Measurements from ENCODE around the gene CD4.
A peak's percentile ranks its signal among the peaks of the same experiment; 100 is the strongest.
"Not testable (repeated sequence)": the region's sequence is repeated elsewhere in the genome, so short reads cannot be mapped to it uniquely, and the experiment has no call there.

CD4 gene

DNA sequence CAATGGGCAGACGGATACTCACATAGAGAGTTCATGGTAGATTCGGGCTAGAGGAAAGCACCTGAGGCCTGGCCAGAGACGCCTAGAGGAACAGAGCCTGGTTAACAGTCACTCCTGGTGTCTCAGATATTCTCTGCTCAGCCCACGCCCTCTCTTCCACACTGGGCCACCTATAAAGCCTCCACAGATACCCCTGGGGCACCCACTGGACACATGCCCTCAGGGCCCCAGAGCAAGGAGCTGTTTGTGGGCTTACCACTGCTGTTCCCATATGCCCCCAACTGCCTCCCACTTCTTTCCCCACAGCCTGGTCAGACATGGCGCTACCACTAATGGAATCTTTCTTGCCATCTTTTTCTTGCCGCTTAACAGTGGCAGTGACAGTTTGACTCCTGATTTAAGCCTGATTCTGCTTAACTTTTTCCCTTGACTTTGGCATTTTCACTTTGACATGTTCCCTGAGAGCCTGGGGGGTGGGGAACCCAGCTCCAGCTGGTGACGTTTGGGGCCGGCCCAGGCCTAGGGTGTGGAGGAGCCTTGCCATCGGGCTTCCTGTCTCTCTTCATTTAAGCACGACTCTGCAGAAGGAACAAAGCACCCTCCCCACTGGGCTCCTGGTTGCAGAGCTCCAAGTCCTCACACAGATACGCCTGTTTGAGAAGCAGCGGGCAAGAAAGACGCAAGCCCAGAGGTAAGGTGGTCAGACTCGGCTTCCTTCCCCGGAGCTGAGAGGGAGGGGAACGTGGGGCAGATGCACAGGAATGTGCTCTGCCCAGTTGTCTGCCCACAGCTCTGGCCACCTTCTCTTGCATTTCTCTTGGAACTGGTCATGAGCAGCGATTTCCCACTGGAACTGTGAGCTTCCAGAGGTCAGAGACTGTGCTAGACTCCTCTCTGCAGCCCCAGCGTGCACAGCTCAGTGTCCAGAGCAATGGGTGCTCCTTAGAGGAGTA lies at the start of gene CD4:
CD4 (plus strand) TSS at position 557 of the 953 bp plus-strand sequence. CDS start 10,611 bp downstream, outside the sequence.
- peak in 1 of 2 donors; percentile 80 for DNase-seq

DNA sequence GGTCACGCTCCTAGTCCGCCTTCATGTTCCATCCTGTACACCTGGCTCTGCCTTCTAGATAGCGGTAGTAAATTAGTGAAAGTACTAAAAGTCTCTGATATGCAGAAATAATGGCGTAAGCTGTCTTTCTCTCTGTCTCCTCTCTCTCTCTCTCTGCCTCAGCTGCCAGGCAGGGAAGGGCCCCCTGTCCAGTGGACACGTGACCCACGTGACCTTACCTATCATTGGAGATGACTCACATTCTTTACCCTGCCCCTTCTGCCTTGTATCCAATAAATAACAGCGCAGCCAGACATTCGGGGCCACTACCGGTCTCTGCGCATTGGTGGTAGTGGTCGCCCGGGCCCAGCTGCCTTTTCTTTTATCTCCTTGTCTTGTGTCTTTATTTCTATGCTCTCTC lies 47.2 kb upstream of the CD4 start:
- DNase-seq = not testable (repeated sequence)

DNA sequence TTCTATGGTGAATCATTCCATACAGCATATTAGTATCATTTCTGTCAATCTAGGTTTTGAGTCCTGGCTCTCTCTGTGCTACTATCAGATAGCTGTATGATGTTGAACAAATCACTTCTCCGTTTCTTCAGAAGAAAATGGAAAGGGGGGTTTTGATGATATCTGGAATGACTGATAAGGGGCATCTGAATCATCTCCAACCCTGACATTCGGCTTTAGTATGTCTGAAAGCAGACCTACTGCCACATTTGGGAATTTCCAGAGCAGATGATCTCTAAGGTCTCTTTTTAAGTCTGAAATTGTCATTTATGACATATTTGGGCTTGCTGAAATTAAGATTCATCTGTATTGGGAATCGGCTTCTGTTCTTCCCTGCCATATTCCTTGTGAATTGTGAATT lies 46.5 kb upstream of the CD4 start:
- DNase-seq = no peak

DNA sequence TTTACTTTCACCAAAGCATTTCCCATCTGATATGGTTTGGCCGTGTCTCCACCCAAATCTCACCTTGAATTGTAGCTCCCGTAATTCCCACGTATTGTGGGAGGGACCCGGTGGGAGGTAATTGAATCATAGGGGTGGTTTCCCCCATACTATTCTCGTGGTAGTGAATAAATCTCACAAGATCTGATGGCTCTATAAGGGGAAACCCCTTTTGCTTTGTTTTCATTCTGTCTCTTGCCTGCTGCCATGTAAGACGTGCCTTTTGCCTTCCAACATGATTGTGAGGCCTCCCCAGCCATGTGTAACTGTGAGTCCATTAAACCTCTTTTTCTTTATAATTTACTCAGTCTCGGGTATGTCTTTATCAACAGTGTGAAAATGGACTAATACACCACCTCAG lies 46.0 kb upstream of the CD4 start:
- DNase-seq = not testable (repeated sequence)

DNA sequence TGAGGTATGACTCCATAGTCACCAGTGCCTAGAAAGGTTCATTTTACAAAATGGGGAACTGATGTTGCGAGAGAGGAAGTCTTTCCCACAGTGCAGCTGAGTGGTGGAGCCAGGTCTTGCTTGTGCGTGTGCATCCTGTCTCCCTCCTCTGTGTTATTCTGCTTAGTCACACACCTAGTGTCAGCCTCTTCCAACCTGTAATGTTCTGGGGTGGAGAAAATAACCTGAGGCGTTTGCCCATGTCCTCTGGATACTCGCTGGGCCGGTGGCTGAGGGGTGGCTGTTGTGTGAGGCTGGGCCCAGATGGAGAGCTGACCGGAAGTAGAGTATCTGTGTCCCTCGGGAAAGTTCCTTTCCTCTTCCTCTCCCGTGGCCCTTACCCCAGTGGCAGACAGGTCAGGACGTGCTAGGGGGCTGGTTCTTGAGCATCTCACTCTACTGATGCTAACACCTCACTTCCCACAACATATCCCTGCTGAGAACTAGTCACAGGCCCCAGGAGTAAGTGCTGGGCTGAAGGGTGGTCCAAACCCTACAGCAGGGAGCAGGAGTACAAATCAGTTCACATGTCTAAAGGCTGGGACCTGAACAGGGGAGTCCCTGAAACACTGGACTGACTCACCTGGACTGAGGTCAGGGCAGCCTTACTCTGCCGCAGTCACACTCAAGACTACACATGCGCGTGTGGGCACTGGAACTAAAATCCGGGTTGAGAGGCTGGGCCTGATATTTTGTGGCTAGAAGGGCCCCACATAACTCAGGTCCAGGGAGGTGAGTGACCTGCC lies 43.4 kb upstream of the CD4 start:
- DNase-seq = peak; percentile 32 to 92

DNA sequence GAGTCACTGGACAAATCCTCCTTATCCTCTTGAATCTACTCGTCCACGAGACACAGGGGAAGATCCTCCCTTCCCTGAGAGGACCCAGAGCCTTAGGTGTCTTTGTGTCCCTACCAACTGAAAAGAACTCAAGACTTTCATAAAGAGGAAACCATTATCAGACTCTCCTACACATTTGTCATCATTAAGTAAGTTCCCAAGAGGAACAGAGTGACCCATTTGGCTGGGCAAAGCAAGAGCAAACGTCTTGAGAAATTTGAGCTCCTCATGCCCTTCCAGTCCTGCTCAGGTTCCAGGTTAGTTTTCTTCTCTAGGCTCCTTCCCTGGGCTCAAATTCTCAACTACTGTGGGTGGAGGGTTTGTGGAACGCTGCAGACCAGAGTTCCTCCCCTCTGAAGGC lies 42.1 kb upstream of the CD4 start:
- DNase-seq = no peak

DNA sequence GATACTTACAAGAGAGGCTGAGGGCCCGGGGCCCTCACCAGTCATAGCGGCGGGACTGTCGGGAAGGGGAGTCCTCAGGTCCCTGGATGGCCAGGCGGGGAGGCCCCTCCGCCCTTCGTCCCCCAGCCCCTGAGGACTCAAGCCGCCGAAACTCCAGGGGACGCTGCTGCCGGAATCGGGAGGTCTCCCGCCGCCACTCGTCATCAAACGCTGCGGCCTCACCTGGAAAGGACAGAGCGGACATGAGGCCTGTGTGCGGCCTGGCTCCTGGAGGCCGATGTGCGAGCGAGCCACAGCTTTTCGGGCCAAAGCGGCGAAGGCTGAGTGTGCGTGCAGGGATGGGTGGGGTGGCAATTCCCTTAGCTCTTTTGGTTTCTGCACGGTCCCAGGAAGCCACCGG lies 40.6 kb upstream of the CD4 start:
- DNase-seq = no peak

DNA sequence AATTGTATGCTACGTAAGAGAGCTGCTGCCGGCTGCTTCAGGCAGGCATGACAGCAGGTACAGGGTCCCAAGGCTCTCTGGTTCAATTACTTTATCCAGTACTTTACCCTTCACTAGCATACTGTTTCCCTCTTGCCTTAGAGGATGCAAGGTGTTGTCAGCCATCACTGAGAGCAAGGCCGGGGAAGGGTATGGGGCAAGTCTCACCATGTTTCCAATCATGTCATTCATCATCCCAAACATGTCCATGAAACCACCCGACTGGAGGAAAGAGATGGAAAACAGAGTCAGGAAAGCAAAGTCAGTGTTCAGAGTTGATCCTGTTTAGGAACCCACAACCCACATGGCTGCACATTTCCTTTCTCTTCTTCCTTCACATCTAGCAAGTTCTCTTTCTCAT lies 38.8 kb upstream of the CD4 start:
- DNase-seq = no peak

DNA sequence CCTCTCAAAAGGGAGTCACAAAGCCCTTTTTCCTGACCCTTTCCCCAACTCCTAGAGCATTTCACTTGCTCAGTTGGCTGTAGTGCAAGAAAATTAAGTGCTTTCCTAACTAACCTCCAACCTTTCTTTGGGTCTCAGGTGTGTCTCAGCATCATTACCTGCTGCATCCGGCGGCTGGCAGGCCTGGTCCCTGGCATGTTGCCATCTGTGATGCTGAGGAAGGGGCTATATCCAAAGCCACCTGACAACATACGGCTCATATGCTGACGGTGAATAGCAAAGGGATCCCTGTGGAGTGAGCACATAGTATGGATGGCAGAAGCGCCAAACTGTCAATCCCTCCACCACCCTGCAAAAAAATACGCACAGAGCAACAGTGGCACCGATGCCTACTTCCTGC lies 37.6 kb upstream of the CD4 start:
- no peak for DNase-seq

DNA sequence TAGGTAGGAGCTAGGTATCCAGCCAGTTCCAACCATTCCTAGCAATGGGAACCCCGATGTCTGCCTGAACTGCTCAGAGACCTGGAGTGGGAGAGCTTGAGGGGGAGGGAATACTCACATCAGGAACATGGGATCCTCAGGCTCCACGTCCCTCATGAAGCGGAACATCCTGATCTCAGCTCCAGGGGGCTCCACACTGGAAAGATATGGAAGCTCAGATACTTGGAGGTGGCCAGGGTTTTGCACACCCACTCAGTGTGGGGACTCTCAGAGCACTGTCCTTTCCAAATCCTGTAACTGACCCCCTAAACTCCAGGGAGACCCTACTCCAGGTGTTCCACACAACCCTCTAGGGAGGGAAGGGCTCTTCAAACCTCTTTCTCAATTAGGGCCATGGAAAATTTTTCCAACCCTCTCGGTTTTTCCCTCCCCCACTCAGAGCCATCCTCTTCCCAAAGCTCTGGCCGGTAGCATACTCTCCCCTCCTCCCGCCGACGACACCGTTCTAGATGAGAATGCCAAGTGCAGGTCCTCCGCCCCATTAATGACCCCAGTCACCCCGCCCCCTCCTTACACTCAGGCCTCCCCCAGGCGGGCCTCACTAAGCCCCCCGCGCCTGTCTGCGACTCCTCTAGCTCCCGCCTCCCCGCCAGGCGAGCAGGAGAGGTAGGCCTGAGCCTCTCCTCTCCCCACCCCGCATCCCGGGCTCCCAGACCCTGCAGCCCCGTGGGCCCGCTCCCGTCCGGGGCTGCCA lies 37.0 kb upstream of the CD4 start:
- no peak for DNase-seq

DNA sequence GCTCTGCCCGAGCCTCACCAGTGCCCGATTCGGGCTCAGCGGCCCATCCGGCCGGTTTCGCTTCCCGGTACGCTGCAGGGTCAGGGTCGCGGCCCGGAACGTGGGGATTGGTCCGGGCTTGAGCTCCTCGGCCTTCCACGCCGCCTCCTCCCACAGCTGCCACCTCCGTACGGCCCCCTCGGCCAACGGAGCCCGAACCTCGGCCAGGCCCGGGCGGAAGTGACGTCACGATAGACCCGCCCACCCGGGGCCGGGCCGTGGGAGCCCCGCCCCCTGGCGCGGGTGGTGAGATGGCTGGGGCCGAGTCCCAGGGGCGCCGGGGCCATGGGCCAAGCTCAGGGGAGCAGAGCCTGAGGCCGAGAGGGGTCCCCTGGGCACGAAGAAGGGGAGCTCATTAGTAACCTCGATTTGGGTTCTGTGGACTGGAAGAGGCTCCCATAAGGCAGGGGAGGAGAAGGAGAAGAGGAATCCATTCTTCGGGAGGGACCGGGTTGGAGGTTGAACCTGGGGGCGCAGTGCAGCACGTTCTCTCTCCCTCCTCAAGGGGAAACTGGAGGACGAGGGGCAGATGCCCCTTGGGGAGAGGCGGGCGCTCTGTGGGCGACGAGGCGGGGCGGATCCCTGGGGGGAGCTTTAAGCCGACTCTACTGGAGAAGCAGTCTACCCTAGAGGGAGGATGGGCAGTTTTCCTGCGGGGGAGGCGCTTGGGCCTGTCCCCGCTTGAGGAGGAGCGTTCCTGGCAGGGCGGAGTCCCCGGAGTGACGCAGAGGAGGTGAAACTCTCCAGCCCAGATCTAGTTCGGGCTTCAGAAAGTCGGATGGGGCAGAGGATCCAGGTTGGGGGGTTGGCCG lies 36.2 kb upstream of the CD4 start, which contains the start of gene MLF2:
MLF2 (minus strand) TSS at position 221 of the 851 bp plus-strand sequence. CDS start 807 bp downstream, outside the sequence.
- DNase-seq = peak; percentile 91 to 98

DNA sequence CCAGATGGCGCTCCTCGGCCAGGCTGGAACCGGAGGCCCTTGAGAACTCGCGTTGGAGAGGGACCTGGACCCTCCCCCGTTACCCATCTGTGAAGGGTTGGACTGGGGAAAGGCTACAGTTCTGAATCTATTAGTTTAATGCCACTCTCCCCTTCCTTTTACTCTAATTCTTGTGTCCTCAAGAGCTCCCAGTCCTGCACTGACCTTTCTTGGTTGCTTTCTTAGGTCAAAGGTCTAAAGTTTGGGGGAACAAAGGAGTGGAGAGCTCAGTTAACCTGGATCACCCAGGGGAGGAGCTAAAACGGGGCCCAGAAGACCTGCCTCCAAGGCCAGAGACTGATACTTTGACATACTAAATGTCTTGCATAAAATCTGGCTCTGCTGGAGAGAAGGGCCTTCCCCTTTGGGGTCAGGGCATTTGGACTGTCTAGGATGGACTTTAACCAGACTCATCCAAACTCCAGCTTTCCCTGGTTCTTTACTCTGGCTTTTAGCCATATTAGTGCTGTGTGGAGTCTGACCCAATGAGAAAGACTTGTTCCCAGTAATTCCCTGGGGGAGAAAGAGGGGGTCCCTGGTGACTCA lies 35.5 kb upstream of the CD4 start:
- no peak for DNase-seq

DNA sequence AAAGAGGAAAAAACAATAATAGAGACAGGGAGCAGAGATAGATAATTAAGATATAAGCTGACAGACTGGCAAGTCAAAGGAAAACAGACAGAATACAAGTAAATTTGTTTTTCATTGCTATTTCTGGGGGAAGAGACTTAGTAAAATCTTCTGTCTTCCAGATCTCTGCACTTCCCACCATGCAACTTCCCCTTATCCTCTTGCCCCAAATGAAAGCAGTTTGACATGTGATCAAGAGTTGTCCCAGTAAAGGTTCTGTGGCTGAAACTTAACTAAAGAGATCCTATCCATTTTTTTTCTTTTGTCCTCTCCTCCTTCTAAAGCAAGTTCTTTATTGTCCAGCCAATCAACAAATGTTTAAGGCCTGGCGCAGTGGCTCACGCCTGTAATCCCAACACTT lies 34.9 kb upstream of the CD4 start:
- DNase-seq = peak in 1 of 2 donors; percentile 1

DNA sequence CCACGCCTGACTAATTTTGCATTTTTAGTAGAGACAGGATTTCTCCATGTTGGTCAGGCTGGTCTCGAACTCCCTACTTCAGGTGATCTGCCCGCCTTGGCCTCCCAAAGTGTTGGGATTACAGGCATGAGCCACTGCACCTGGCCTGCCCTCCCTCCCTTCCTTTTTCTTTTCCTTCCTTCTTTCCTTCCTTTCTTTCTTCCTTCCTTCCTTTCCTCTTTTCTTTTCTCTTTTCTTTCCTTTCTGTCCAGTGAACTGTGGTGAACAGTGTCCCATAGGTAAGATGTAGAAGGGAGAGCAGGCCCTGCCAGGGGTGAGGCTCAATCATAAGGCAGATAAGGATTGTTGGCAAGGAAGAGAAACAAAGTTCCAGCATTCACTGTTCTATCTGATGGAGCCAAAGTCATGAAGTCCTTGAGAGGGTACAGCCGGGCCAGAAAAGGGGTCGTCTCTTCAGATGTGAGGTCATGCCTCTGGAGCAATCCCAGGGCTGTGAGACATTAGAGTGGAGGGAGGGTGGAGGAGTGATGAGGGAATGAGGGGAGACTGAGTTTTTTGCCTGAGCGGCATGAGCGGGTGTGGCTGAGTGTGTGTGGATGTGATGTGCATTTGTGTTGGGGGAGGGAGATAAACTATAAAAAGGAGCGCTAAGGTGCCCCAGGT lies 32.2 kb upstream of the CD4 start:
- DNase-seq = no peak

DNA sequence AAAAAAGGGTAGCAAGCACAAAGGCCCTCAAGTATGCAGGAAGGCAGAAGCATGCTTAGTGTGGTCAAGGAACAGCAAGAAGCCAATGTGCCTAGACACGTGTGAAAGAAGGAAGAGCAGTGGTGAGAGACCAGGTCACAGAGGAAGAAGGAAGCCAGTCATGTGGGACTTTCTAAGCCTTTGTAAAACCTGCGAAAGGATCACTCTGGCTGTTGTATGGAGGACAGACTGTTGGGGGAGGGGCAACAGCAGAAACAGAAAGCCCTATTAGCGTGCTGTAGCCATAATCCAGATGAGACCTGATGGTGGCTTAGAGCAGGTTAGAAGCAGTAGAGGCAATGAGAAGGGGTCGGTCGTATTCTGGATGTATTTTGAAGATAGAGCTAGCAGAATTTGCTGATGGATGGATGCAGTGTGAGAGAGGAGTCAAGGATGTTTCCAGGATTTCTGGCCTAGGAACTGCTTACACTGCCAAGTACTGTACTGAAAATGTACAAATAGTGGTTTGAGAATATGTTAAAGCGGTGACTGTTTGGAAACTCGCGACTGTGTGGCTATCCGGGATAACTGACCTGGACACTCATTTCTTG lies 30.7 kb upstream of the CD4 start:
- DNase-seq = no peak

DNA sequence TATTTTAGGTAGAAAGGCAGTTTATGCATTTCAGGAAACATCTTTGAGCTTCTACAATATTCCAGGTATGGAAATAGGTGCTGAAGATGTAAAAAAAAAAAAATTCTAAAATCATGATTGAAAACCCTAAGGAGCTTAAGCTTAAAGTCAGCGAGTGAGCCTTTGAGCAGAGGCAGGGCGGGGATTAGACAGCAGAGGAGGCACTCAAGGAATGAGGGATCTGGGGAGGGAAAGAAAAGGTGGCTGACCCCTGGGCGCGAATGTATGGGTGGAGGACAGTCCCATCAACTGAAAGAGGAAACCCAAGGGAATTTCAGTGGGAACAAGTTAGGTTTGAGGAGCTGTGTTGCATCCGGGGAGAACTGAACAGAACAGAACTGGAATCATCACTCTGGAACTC lies 29.6 kb upstream of the CD4 start:
- no peak for DNase-seq

DNA sequence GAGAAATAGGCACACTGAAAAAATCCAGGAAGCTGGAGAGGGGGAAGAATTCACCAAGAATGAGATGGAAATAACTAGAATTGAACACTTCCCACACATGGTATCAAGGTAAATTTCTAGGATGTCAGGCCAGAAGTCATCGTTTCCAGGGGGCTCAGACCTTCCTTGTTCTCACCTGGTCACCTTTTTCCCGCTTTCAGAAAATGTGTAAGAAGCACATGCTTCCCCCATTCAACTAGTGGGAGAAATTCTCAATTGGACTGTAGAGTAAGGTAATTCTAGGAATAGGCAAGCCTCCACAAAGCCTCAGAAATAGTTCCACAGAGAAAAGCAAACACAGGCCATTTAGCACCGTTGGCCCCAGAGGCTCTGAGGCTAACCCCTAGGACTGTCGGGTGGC lies 25.9 kb upstream of the CD4 start:
- DNase-seq = no peak

DNA sequence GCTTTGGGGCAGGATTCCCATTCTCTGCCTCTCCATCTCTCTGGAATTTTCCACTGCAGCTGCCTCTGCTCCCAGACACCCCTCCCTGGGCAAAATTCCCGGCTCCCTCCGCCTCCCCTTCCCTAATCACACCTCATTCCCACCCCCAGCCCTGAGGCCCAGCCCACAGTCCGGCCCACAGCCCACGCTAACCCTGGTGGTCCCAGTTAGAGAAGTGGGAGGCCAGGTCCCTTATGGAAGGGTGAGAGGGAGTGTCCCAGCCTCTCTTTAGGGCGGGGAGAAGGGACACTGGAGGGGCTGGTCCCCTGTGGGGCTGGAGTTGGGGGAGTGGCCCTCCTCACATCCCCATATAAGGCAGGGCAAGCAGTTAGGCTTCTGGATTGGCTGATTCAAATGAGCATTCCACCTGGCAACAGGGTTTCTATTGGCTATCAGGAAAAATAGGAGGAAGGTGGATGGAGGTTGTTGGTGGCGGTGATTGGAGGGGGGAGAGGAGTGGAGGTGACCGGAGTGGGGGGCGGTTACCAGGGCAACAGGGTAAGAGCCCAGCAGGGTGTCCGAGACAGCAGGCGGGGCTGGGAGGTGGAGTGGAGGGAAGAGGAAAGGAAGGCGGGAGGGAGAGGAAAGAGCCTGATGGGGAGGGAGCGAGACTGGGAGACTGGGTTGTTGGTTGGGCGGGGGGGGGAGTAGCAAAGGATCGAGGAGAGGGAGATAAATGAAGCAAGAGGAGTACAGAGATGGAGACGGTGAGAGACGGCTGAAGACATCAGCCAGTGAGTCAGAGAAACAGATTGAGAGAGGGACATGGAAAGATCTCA lies 25.1 kb upstream of the CD4 start:
- DNase-seq = peak in 1 of 2 donors; percentile 78

DNA sequence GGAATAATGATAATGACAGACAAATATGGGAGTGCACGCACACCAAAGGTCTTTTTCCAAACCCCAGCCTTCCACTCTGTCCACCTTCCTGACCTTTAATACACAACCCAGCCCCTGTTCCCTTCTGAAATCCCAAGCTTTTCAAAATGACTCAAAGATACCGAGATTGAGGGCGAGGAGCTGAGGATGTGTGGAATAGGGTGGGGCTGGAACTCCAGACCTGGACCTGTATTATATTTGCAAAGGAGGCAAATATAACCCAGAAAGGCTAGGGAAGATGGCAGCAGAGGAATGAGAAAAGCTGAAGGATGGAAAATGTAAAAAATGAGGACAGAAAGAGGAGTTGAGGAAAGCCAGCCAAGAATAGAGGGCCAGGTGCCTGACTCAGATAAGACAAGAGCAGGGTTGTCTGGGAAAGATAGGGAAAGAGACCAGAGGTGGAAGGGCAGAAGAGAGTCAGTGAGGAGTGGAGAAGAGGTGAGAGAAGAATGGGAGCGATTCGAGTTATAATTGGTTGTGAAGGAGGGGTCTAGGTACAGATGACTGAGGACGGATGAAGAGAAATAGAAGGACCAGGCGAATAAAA lies 24.2 kb upstream of the CD4 start:
- DNase-seq = no peak

All from bone marrow (tissue), 2 donors.